CD14-positive monocyte (primary cell): ENCODE results near the gene UQCRH. TPM values are rescaled to one million over a fixed set of nuclear protein-coding genes. Genes with fewer than 3 reads are reported as not detected.
A peak's percentile ranks its signal among the peaks of the same experiment; 100 is the strongest.

Experiments used
- DNase-seq, 3 donors: peaks; one replicate each; pipeline ENCODE4 v3.0.0-alpha.2; 2011 to 2022
- H2AFZ ChIP-seq: 2 replicates; pipeline ENCODE4 v1.6.0; 2012; ENCODE audit warnings: mild to moderate bottlenecking, low read depth, low read length, inconsistent platforms; ENCODE audit not compliant: insufficient read depth, poor library complexity, severe bottlenecking
- H3K27ac ChIP-seq, 2 donors: 1 replicate in 1 of 2; 2 replicates in 1 of 2; pipeline ENCODE4 v1.5.1; 2012 to 2013; ENCODE audit warnings: low read length in 2 of 2, control low read depth in 1 of 2, inconsistent platforms in 1 of 2, low read depth in 1 of 2, mild to moderate bottlenecking in 1 of 2
- H3K27me3 ChIP-seq, 2 donors: one replicate each; pipeline versions ENCODE4 v1.6.0 to v1.6.1; 2011 to 2013; ENCODE audit warnings: low read length in 2 of 2; ENCODE audit not compliant: control insufficient read depth in 2 of 2, insufficient read depth in 2 of 2
- H3K36me3 ChIP-seq, 2 donors: replicated peaks in 1 of 2; 1 replicate in 1 of 2; 2 replicates in 1 of 2; pipeline versions ENCODE4 v1.5.1 to v1.6.1; 2012 to 2013; ENCODE audit warnings: low read length in 2 of 2, control low read depth in 1 of 2, inconsistent platforms in 1 of 2, mild to moderate bottlenecking in 1 of 2; ENCODE audit not compliant: insufficient read depth in 2 of 2, control insufficient read depth in 1 of 2
- H3K4me1 ChIP-seq, 2 donors: 1 replicate in 1 of 2; 2 replicates in 1 of 2; pipeline versions ENCODE4 v1.5.1 to v1.6.1; 2012 to 2013; ENCODE audit warnings: low read length in 2 of 2, control low read depth in 1 of 2, inconsistent platforms in 1 of 2, mild to moderate bottlenecking in 1 of 2, moderate library complexity in 1 of 2; ENCODE audit not compliant: insufficient read depth in 2 of 2, control insufficient read depth in 1 of 2
- H3K4me2 ChIP-seq: replicated peaks from 2 replicates; pipeline ENCODE3; 2012; ENCODE audit warnings: low read length, moderate library complexity, mild to moderate bottlenecking; ENCODE audit not compliant: poor library complexity, severe bottlenecking; ENCODE audit errors: extremely low read depth
- H3K4me3 ChIP-seq, 3 experiments: fragments of 200-600 bp in 1 of 3; sonication (generic) in 1 of 3; replicated peaks in 1 of 3; 1 replicate in 2 of 3; 2 replicates in 1 of 3; pipeline ENCODE4 v1.5.1; 2011 to 2013; ENCODE audit warnings: low read length in 3 of 3, mild to moderate bottlenecking in 3 of 3, control low read depth in 2 of 3, low read depth in 2 of 3, inconsistent platforms in 1 of 3, moderate library complexity in 1 of 3
- H3K79me2 ChIP-seq: 2 replicates; pipeline ENCODE4 v1.6.0; 2012; ENCODE audit warnings: mild to moderate bottlenecking, control low read depth, inconsistent platforms, low read length, moderate library complexity; ENCODE audit not compliant: insufficient read depth
- H3K9ac ChIP-seq: 2 replicates; pipeline ENCODE4 v1.6.0; 2017; ENCODE audit warnings: low read length, mild to moderate bottlenecking; ENCODE audit not compliant: insufficient read depth, poor library complexity, severe bottlenecking
- H3K9me3 ChIP-seq, 2 donors: replicated peaks in 1 of 2; 1 replicate in 1 of 2; 2 replicates in 1 of 2; pipeline versions ENCODE4 v1.5.1 to v1.6.1; 2012 to 2013; ENCODE audit warnings: low read length in 2 of 2, control low read depth in 1 of 2; ENCODE audit not compliant: control insufficient read depth in 1 of 2, insufficient read depth in 1 of 2
- H4K20me1 ChIP-seq: 2 replicates; pipeline ENCODE4 v1.6.0; 2012; ENCODE audit warnings: mild to moderate bottlenecking, low read length, control low read depth, moderate library complexity; ENCODE audit not compliant: insufficient read depth
- H3K27ac Mint-ChIP-seq, 7 donors: one replicate each; pipeline ENCODE4 v1.8.0; 2020; ENCODE audit warnings: mild to moderate bottlenecking in 7 of 7, mixed read lengths in 7 of 7, moderate library complexity in 6 of 7, inconsistent platforms in 2 of 7
- H3K27me3 Mint-ChIP-seq, 3 donors: one replicate each; pipeline ENCODE4 v1.8.0; 2021 to 2022; ENCODE audit warnings: low read depth in 3 of 3, mild to moderate bottlenecking in 3 of 3, mixed read lengths in 3 of 3, moderate library complexity in 3 of 3, inconsistent platforms in 1 of 3
- H3K36me3 Mint-ChIP-seq, 2 donors: one replicate each; pipeline ENCODE4 v1.8.0; 2020; ENCODE audit warnings: mixed read lengths in 2 of 2, inconsistent platforms in 1 of 2, mild to moderate bottlenecking in 1 of 2
- H3K4me1 Mint-ChIP-seq: one replicate; pipeline ENCODE4 v1.8.0; 2020; ENCODE audit warnings: mild to moderate bottlenecking, mixed read lengths
- H3K4me3 Mint-ChIP-seq, 2 donors: one replicate each; pipeline ENCODE4 v1.8.0; 2020; ENCODE audit warnings: mild to moderate bottlenecking in 2 of 2, mixed read lengths in 2 of 2, moderate library complexity in 1 of 2
- H3K9me3 Mint-ChIP-seq, 7 donors: one replicate each; pipeline ENCODE4 v1.8.0; 2020 to 2022; ENCODE audit warnings: mixed read lengths in 7 of 7, mild to moderate bottlenecking in 6 of 7, moderate library complexity in 6 of 7, inconsistent platforms in 2 of 7
- CTCF ChIP-seq: fragments of 200-600 bp; IDR thresholded peaks from one replicate; pipeline ENCODE4 v1.8.0; 2022; ENCODE audit warnings: antibody characterized with exemption, mild to moderate bottlenecking
- WGBS: methylation state at CpG from one replicate; pipeline ENCODE4 v1.1.5; 2013; ENCODE audit warnings: missing lambda C conversion rate; ENCODE audit not compliant: insufficient coverage; 5-methylcytosine and 5-hydroxymethylcytosine counted together
- intact Hi-C, 2 donors: fragments of 100-400 bp; cut with micrococcal nuclease; formaldehyde crosslinking; loops; one replicate each; pipeline versions ENCODE4 v1.15.0 to v1.15.1; 2023
- polyA plus RNA-seq, 3 donors: library from polyadenylated mRNA; depleted of rRNA in 1 of 3; unstranded in 2 of 3; stranded (reverse) in 1 of 3; fragments of 300-500 nt in 2 of 3; fragments of >200 nt in 1 of 3; fragmentation: Illumina TruSeq in 2 of 3; gene quantifications; 1 replicate in 2 of 3; 2 replicates in 1 of 3; pipeline ENCODE4 v1.2.3, GENCODE V29; 2012 to 2021

Gene UQCRH
- polyA plus RNA-seq, 3 donors = 261 to 341 (median 266) TPM

GRCh38 chr1:46289134-46289494 is 14.4 kb upstream of the UQCRH start:
- TF ChIP-seq CTCF = no peak
- H2AFZ ChIP-seq = no peak overlapping the region
- H3K4me2 ChIP-seq = no peak overlapping the region
- peaks cover 0 to 4% of the 10 kb centered on the region in 2 donors for H3K4me1 ChIP-seq
- H3K27ac ChIP-seq = peak overlapping the region in 1 of 2 donors; percentile 12
- no peak overlapping the region for H3K9ac ChIP-seq
- H3K79me2 ChIP-seq = no peaks in the 10 kb centered on the region
- Mint-ChIP-seq H3K27me3 (no peaks in the 10 kb centered on the region), H3K9me3 (no peaks in the 10 kb centered on the region), H3K36me3 (peaks cover 50 to 64% of the 10 kb centered on the region in 2 donors), H3K4me1 (peaks cover 7% of the 10 kb centered on the region), H3K4me3 (no peak overlapping the region), H3K27ac (peak overlapping the region in 1 of 7 donors; percentile 75)
- no peak overlapping the region for H3K4me3 ChIP-seq
- no peaks in the 10 kb centered on the region for H3K9me3 ChIP-seq
- DNase-seq = no peak
- H3K36me3 ChIP-seq = peaks cover 34 to 70% of the 10 kb centered on the region in 2 donors
- 100% methylated on average over 3 of the region's 5 CpGs for WGBS
- H4K20me1 ChIP-seq = no peaks in the 10 kb centered on the region
- H3K27me3 ChIP-seq = no peaks in the 10 kb centered on the region
- intact Hi-C loops = no loop called here

DNA sequence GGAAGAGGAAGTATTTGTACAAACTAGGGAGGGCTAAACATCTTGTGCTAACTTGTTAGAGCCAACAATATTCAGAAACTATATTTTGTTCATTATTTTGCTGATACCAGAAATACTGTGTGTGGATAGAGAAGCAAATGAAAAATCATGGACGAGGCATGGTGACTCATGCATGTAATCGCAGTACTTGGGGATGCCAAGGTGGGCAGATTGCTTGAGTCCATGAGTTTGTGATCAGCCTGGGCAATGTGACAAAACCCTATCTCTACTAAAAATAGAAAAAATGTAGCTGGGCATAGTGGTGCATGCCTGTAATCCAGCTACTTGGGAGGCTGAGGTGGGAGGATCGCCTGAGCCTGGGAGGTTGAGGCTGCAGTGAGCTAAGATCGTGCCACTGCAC is 13.5 kb upstream of the UQCRH start:
- H3K9me3 Mint-ChIP-seq = no peaks in the 10 kb centered on the region
- peaks cover 43 to 64% of the 10 kb centered on the region in 2 donors for H3K36me3 Mint-ChIP-seq
- H3K27ac Mint-ChIP-seq = peak overlapping the region in 2 of 7 donors; percentile 12 to 51
- no peaks in the 10 kb centered on the region for H3K9me3 ChIP-seq
- intact Hi-C loops = no loop called here
- H4K20me1 ChIP-seq = no peaks in the 10 kb centered on the region
- H3K4me1 ChIP-seq = peaks cover 0 to 4% of the 10 kb centered on the region in 2 donors
- no peak for DNase-seq
- no peak overlapping the region for H3K9ac ChIP-seq
- TF ChIP-seq CTCF = no peak
- H3K27me3 ChIP-seq = no peaks in the 10 kb centered on the region
- H3K79me2 ChIP-seq = no peaks in the 10 kb centered on the region
- H3K27me3 Mint-ChIP-seq = no peaks in the 10 kb centered on the region
- H3K36me3 ChIP-seq = peaks cover 28 to 70% of the 10 kb centered on the region in 2 donors
- H3K4me3 Mint-ChIP-seq = no peak overlapping the region
- no CpG with 5 or more reads among the region's 4 CpGs for WGBS
- no peak overlapping the region for H3K4me3 ChIP-seq
- H3K4me1 Mint-ChIP-seq = peaks cover 7% of the 10 kb centered on the region
- H3K27ac ChIP-seq = no peak overlapping the region
- no peak overlapping the region for H3K4me2 ChIP-seq
- no peak overlapping the region for H2AFZ ChIP-seq
